IPS-NIHi7 (cell line): ENCODE data around the gene PPP1CC.
"Not testable (repeated sequence)": the region's sequence is repeated elsewhere in the genome, so short reads cannot be mapped to it uniquely, and the experiment has no call there.

Experiments
- DNase-seq: peaks from one replicate; pipeline ENCODE4 v3.0.0; 2012; ENCODE audit warnings: mixed read lengths; ENCODE audit errors: extremely low spot score

PPP1CC gene

DNA sequence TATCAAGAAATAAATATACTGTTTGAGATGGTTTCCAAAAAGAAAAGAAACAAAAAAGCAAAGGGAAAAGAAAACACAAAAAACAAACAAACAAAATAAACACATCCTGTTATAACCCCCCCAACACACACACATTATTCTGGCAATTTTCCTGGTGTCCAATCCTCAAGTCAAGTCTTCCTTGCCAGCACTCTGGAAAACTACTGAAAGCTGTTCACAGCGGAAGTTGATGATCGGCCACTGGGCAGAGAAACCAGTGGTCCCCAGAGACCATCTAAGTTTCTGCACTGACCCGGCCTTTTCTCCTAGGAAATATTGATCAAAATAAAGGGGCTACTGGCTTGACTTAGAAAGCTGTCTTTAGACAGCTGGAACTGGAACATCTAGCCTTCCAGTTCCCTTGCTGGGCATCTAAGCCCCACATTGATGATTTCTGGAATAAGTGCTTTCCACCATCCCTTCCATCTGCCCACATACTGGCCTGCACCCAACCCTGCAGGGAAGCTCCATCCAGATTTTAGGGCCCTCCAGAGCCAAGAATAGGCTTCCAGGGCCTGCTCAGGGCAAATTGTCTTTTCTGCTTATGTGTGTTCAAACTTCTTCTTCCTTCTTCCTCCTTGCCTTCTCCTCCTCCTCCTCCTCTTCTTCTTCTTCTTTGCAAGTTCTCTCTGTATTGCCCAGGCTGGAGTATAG, 11.6 kb upstream of the PPP1CC start:
- no peak for DNase-seq

- DNase-seq, result no peak
Observed at GRCh38 chr12:110750784-110751461, 8.2 kb upstream of the PPP1CC start.

GRCh38 chr12:110746550-110746949, 3.9 kb upstream of the PPP1CC start:
- no peak for DNase-seq

- DNase-seq, result no peak
Observed at GRCh38 chr12:110745542-110746284, 3.0 kb upstream of the PPP1CC start.

- no peak for DNase-seq
Observed at GRCh38 chr12:110744601-110745264, 2.0 kb upstream of the PPP1CC start.

DNA sequence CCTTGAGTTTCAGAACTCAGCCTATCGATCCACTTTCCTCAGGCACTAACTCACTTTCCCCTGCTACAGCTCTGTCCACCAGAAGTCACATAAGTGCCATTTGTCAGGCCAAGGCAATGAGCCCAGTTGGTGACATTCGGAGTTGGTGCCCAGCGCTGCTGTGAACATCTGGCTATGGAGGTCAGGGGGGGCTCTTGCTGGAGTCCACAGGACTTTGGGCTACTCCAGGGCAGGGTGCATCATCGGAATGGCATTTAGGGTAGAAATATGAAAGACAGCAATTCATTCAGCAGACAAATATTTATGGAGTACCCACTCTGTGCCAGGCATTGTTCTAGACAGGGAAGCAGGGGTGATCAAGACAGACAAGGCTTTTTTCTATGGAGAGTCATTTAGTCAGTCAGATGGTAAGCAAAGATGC, 1.5 kb upstream of the PPP1CC start:
- DNase-seq, result no peak

- DNase-seq, result peak; percentile 31
Observed at GRCh38 chr12:110743571-110744093, 941 bp upstream of the PPP1CC start.

- peak; percentile 38 for DNase-seq
Observed at GRCh38 chr12:110742096-110742717, 484 bp downstream of the PPP1CC start.

DNA sequence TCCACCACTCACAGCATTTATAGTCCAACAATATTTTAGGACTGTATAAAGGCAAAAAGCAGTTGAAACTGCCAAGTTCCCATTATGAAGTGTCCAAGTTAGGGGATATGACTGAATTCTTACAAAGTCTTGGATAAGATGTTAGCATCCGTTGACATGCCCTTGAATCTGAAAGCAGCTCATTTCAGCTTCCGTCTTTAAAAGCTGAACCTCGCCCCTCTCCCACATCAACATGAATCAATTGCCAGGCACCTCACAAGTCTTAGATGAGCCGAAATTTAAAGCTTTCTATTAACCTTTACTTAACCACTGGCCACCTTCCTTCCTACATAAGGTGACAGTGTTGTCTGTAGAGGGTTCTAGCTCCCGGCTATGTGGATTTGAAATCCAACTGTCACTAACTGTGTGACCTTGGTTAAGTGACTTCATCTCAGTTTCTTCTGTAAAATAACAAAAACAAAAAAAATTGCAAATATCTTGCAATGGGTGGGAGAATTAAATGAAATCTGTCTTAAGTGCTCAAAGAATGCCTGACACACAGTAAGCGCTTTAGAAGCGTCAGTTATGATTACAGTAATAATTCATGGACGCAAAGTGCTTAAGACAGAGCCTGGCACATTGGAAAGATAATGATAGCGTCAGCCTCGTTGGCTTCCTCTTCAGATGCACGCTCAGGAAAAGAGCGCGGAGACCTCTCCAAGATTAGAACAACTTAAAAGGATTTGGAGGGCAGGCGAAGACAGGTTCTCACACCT, 1.2 kb downstream of the PPP1CC start:
- no peak for DNase-seq

- no peak for DNase-seq
Observed at GRCh38 chr12:110739894-110740293, 2.8 kb downstream of the PPP1CC start.

DNA sequence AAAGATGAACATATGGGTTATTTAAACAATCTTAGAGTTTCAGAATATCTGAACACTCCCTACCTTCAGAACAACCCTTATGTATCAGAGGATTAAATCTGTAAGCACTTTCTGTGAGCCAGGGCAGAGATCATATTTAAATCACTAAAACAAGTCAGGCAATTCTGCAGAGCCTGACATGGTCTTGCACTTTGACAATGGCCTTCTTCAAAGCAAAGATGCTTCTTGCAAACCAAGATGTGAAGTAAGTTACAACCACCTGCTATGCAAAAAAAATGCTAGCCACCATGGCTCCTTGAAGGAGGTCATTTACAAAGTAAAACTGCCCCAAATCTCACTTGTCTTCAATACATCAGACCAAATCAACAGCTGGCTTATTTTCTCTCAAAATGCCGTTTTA, 3.2 kb downstream of the PPP1CC start:
- DNase-seq, result no peak

- no peak for DNase-seq
Observed at GRCh38 chr12:110737532-110737931, 5.2 kb downstream of the PPP1CC start.

DNA sequence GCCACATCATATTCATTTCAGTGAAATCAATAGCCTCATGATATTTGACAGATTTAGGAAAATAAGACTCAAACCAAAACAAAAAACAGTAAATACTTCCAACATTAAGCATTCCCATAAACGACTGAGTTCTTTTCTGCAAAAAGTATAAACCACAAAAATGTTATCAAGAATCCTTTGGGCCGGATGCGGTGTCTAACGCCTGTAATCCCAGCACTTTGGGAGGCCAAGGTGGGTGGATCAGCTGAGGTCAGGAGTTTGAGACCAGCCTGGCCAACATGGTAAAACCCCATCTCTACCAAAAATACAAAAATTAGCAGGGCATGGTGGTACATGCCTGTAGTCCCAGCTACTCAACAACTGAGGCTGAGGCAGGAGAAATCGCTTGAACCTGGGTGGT, 5.7 kb downstream of the PPP1CC start:
- not testable (repeated sequence) for DNase-seq

DNA sequence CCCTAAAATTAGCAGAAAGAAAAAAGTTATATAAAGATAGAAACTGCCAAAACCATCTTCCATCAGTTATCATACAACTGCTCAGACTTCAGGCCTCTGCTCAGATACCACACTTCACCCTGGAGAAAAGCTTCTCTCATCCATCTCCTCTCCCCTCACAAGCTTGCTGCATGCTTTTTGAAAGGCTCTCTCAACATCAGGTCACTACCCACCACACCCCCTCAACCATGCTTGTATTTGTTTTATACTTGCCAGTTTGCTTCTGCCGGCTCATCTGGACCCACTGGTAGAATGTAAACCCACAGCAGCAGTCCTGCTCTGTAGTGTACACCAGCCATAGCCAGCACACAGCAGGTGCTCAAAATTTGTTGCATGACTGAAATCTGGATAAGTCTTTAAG, 8.8 kb downstream of the PPP1CC start:
- DNase-seq, result no peak

GRCh38 chr12:110733089-110733715, 9.5 kb downstream of the PPP1CC start:
- DNase-seq, result no peak

GRCh38 chr12:110732572-110732971, 10.1 kb downstream of the PPP1CC start:
- DNase-seq, result no peak

GRCh38 chr12:110731479-110731878, 11.2 kb downstream of the PPP1CC start:
- DNase-seq, result no peak

- no peak for DNase-seq
Observed at GRCh38 chr12:110728628-110729027, 14.1 kb downstream of the PPP1CC start.

DNA sequence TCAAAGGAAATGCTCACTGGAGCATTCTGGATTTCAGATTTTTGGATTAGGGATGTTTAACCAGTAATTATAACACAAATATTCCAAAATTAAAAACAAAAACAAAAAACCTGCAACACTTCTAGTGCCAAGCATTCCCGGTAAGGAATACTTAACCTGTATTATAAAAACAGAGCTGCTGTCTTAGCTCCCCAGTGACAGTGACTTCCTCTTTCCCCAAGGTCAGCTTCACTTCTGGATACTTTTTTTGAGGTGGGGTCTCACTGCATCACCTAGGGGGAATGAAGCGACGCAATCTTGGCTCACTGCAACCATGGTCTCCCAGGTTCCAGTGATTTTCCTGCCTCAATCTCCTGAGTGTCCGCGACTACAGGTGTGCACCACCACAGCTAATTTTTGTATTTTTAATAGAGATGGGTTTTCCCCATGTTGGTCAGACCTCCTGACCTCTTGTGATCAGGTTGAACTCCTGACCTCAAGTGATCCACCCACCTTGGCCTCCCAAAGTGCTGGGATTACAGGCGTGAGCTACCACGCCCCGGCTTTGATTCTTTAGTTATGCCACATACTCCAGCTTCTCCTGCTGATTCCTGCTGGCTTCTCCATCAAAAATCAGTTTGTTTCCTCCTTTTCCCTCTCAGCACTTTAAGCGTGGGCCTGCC, 15.9 kb downstream of the PPP1CC start:
- no peak for DNase-seq

DNA sequence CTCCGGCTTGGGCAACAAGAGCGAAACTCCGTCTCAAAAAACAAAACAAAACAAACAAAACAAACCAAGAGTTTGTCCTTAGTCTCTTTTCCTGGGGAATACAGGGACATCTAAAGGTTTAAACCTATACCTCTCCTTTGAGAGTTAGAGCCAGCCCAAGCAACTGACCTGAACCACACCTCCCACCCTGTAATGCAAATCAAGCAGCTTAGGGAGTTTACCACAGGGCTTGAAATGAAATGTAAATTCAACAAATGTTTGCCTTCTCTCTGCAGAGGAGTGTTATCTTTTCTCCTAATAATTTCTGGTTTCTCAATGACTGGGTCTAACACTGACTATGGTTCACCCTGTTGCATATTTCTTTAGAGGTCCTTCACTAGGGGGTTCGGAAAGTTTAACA, 16.7 kb downstream of the PPP1CC start:
- DNase-seq, result no peak
